ENCODE results near the gene FXYD7. TPM values are rescaled to one million over a fixed set of nuclear protein-coding genes. Genes with fewer than 3 reads are reported as not detected.

Gene FXYD7
- total RNA-seq, 1 experiment from 2014 or later: not detected

GRCh38 chr19:35202722-35203688 is 60.0 kb downstream of the FXYD7 start:
- Histone ChIP-seq H3K36me3 (ENCODE audit: low read depth, low read length) (no peaks in the 10 kb centered on the region), H3K4me2 (ENCODE audit: low read length) (no peak overlapping the region), H3K9ac (ENCODE audit: low read length) (no peak overlapping the region), H3K27me3 (ENCODE audit: low read length) (0 out of 2 replicates have a peak, but pooled peaks cover 5% of the 10 kb centered on the region), H3F3A (ENCODE audit: low read length, unreplicated experiment) (no peaks in the 10 kb centered on the region), H3K9me3 (ENCODE audit: low read length) (no peaks in the 10 kb centered on the region), H3K27ac (ENCODE audit: low read length) (no peak overlapping the region), H2AFZ (ENCODE audit: low read length) (no peak overlapping the region), H3K4me1 (ENCODE audit: insufficient read depth, low read length) (no peaks in the 10 kb centered on the region), H4K20me1 (ENCODE audit: low read length) (no peaks in the 10 kb centered on the region), H3K79me2 (ENCODE audit: low read length) (no peaks in the 10 kb centered on the region), H3K4me3 (ENCODE audit: low read length) (no peak overlapping the region), H3K9me2 (replicated peaks; ENCODE audit: low read length) (no peaks in the 10 kb centered on the region)
- ChIA-PET CTCF (no interaction called here), POLR2A (ENCODE audit: unreplicated experiment) (no interaction called here)
- no TSS peak for BruUV-seq (replicated peaks)
- DNase-seq (no peak), ATAC-seq (no peak)
- intact Hi-C loops (cut with micrococcal nuclease): no loop called here
- TF ChIP-seq EZH2phosphoT487 (IDR thresholded peaks at IDR 0.05; ENCODE audit: borderline replicate concordance, low read length) (no peak), EZH2 (IDR thresholded peaks at IDR 0.05; ENCODE audit: low read length, unreplicated experiment) (no peak)
- TF ChIP-seq, protein P1, sequence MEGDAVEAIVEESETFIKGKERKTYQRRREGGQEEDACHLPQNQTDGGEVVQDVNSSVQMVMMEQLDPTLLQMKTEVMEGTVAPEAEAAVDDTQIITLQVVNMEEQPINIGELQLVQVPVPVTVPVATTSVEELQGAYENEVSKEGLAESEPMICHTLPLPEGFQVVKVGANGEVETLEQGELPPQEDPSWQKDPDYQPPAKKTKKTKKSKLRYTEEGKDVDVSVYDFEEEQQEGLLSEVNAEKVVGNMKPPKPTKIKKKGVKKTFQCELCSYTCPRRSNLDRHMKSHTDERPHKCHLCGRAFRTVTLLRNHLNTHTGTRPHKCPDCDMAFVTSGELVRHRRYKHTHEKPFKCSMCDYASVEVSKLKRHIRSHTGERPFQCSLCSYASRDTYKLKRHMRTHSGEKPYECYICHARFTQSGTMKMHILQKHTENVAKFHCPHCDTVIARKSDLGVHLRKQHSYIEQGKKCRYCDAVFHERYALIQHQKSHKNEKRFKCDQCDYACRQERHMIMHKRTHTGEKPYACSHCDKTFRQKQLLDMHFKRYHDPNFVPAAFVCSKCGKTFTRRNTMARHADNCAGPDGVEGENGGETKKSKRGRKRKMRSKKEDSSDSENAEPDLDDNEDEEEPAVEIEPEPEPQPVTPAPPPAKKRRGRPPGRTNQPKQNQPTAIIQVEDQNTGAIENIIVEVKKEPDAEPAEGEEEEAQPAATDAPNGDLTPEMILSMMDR (conservative IDR thresholded peaks at IDR 0.05; ENCODE audit: low read depth, low read length): no peak

Other genes with a start within 250 kb of the FXYD7 start
- 2.3 and 3.5 TPM in 2 replicates for gene ZNF30, start 216.4 kb upstream of the FXYD7 start, total RNA-seq (2014; rRNA removed)
- 5.8 and 6.3 TPM in 2 replicates for gene ZNF792, start 179.0 kb upstream of the FXYD7 start, total RNA-seq (2014; rRNA removed)
- 24.8 and 32.8 TPM in 2 replicates for gene GRAMD1A, start 142.9 kb upstream of the FXYD7 start, total RNA-seq (2014; rRNA removed)
- gene SCN1B, start 112.8 kb upstream of the FXYD7 start, total RNA-seq (2014; rRNA removed): 1.7 TPM in 2 replicates
- gene HPN, start 101.5 kb upstream of the FXYD7 start, total RNA-seq (2014; rRNA removed): 0.18 TPM in 1 of 2 replicates, not detected in the other
- 48.7 and 61.6 TPM in 2 replicates for gene FXYD3, start 27.4 kb upstream of the FXYD7 start, total RNA-seq (2014; rRNA removed)
- gene LGI4, start 8.2 kb upstream of the FXYD7 start, total RNA-seq (2014; rRNA removed): 0.22 TPM in 1 of 2 replicates, not detected in the other
- gene FXYD1, start 4.4 kb upstream of the FXYD7 start, total RNA-seq (2014; rRNA removed): not detected in 2 replicates
- gene FXYD5, start 11.5 kb downstream of the FXYD7 start, total RNA-seq (2014; rRNA removed): 114 and 123 TPM in 2 replicates
- gene FAM187B, start 85.5 kb downstream of the FXYD7 start, total RNA-seq (2014; rRNA removed): not detected in 2 replicates
- gene LSR, start 105.7 kb downstream of the FXYD7 start, total RNA-seq (2014; rRNA removed): 80.3 and 91.0 TPM in 2 replicates
- gene USF2, start 125.7 kb downstream of the FXYD7 start, total RNA-seq (2014; rRNA removed): 102 and 103 TPM in 2 replicates
- gene HAMP, start 139.3 kb downstream of the FXYD7 start, total RNA-seq (2014; rRNA removed): not detected in 2 replicates
- gene MAG, start 148.9 kb downstream of the FXYD7 start, total RNA-seq (2014; rRNA removed): not detected in 2 replicates
- 0.07 TPM in 1 of 2 replicates, not detected in the other for gene CD22, start 185.9 kb downstream of the FXYD7 start, total RNA-seq (2014; rRNA removed)
- gene FFAR1, start 204.6 kb downstream of the FXYD7 start, total RNA-seq (2014; rRNA removed): not detected in 2 replicates
- not detected in 2 replicates for gene FFAR3, start 215.2 kb downstream of the FXYD7 start, total RNA-seq (2014; rRNA removed)
- gene GPR42, start 227.8 kb downstream of the FXYD7 start, total RNA-seq (2014; rRNA removed): not detected in 2 replicates